ENCODE measurements around the gene DKK1. TPM values are rescaled to one million over a fixed set of nuclear protein-coding genes. Genes with fewer than 3 reads are reported as not detected.

Gene DKK1
- total and polyA plus RNA-seq, 2 of the 4 experiments (the other 2 are of a cell fraction), result 97.6 to 116 TPM

- no peak for TF ChIP-seq USF2 (IDR thresholded peaks at IDR 0.05; ENCODE audit: low read depth, low read length)
Observed at GRCh38 chr10:52346394-52347326, 32.6 kb downstream of the DKK1 start (continued).

- Histone ChIP-seq H4K91ac (ENCODE audit: insufficient read depth, low read depth, low read length) (no peak overlapping the region), H3K27ac (ENCODE audit: insufficient read depth, low read length) (no peak overlapping the region), H4K20me1 (ENCODE audit: insufficient read depth, low read length) (no peaks in the 10 kb centered on the region), H3K36me3 (ENCODE audit: control insufficient read depth, insufficient read depth, low read length) (no peaks in the 10 kb centered on the region), H4K8ac (ENCODE audit: low read depth in 2 of 2, low read length in 2 of 2) (no peak overlapping the region), H3K9me3 (ENCODE audit: control insufficient read depth, insufficient read depth, low read length) (peaks cover 4% of the 10 kb centered on the region; the same call in 1 of the 2 replicates), H2BK15ac (ENCODE audit: low read depth, low read length) (no peak overlapping the region), H4K5ac (ENCODE audit: low read depth, low read length) (no peak overlapping the region), H3K27me3 (ENCODE audit: control insufficient read depth, insufficient read depth, low read length) (no peaks in the 10 kb centered on the region), H2BK20ac (ENCODE audit: low read depth, low read length) (no peak overlapping the region), H3K4me1 (ENCODE audit: control insufficient read depth, insufficient read depth, low read length) (no peaks in the 10 kb centered on the region), H3K9ac (ENCODE audit: low read depth, low read length) (no peak overlapping the region), H2BK5ac (ENCODE audit: low read depth, low read length, poor library complexity, severe bottlenecking) (no peak overlapping the region), H3K18ac (ENCODE audit: low read depth, low read length) (no peak overlapping the region), H3K9me1 (ENCODE audit: insufficient read depth, low read length) (no peaks in the 10 kb centered on the region), H3K4ac (ENCODE audit: low read depth, low read length) (no peak overlapping the region), H2AK5ac (ENCODE audit: low read depth, low read length) (no peak overlapping the region), H3K4me3 (ENCODE audit: insufficient read depth, low read depth, low read length) (no peak overlapping the region), H2AK9ac (replicated peaks; ENCODE audit: low read depth, low read length, poor library complexity) (no peak overlapping the region), H3K23ac (ENCODE audit: low read depth, low read length) (no peak overlapping the region), H2BK120ac (ENCODE audit: low read depth, low read length) (no peak overlapping the region), H3K14ac (replicated peaks; ENCODE audit: low read depth, low read length) (no peak overlapping the region), H3K79me1 (ENCODE audit: low read depth in 1 of 2, low read length in 2 of 2) (no peaks in the 10 kb centered on the region), H2AFZ (replicated peaks; ENCODE audit: low read length, poor library complexity) (no peak overlapping the region), H3K4me2 (ENCODE audit: low read depth, low read length) (no peak overlapping the region), H3K56ac (ENCODE audit: extremely low read depth, insufficient read depth, low read length) (no peak overlapping the region)
- 96% methylated on average over 4 of the region's 5 CpGs; no CpG with 5 or more reads in 1 of the 2 experiments for WGBS, 2 experiments (ENCODE audit: extremely low coverage in 2 of 2, insufficient read length in 1 of 2)
- dilution Hi-C loops (cut with HindIII; ENCODE audit: low sequenced_read_pairs, unreplicated experiment), result no loop called here
- ChIA-PET CTCF (no interaction called here), POLR2A (ENCODE audit: unreplicated experiment) (no interaction called here)
- ATAC-seq (ENCODE audit: low read depth) (no peak), DNase-seq (no peak)
- BruUV-seq (replicated peaks), result no TSS peak
- in situ Hi-C loops (cut with MboI; ENCODE audit: low sequenced_read_pairs), result no loop called here
- intact Hi-C loops (cut with micrococcal nuclease), result no loop called here
- TF ChIP-seq CTCF (conservative IDR thresholded peaks at IDR 0.05; ENCODE audit: low read depth, low read length) (no peak), BHLHE40 (IDR thresholded peaks at IDR 0.05; ENCODE audit: low read depth, low read length) (no peak), NFE2L2 (IDR thresholded peaks at IDR 0.05; ENCODE audit: low read depth, low read length) (no peak), MAFK (IDR thresholded peaks at IDR 0.05; ENCODE audit: low read depth, low read length) (no peak), RFX5 (IDR thresholded peaks at IDR 0.05; ENCODE audit: low read depth, low read length) (no peak), USF2 (IDR thresholded peaks at IDR 0.05; ENCODE audit: low read depth, low read length) (no peak), CEBPB (IDR thresholded peaks at IDR 0.05; ENCODE audit: low read depth, low read length) (no peak), MXI1 (IDR thresholded peaks at IDR 0.05; ENCODE audit: borderline replicate concordance, low read depth, low read length) (no peak), FOS (IDR thresholded peaks at IDR 0.05; ENCODE audit: low read depth, low read length) (no peak), ELK1 (IDR thresholded peaks at IDR 0.05; ENCODE audit: borderline replicate concordance, low read depth, low read length) (no peak), CHD1 (IDR thresholded peaks at IDR 0.05; ENCODE audit: low read depth, low read length) (no peak)
Observed at GRCh38 chr10:52347327-52347667, 33.2 kb downstream of the DKK1 start.

Data from IMR-90 (cell line).